ENCODE results near the gene ETFA.

ETFA gene

DNA sequence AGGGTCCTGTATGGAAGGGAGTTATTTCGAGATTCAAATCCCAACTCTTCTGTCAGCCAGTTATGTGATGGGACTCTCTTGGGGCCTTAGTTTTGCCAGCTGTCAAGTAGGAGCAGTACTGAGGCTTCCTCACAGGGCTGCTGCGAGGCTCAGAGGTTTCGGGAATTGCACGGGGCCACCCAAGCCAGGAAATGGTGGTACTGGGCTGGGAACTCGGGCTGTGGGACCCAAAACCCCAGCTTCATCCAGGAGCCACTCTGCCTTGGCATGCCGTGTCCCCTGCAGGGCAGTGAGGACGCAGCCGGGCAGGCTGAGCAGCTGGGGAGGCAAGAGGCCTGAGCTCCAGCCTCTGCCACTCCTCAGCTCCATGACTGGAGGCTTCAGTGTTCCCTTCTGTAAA lies 118.6 kb downstream of the ETFA start:
- no peak for DNase-seq

DNA sequence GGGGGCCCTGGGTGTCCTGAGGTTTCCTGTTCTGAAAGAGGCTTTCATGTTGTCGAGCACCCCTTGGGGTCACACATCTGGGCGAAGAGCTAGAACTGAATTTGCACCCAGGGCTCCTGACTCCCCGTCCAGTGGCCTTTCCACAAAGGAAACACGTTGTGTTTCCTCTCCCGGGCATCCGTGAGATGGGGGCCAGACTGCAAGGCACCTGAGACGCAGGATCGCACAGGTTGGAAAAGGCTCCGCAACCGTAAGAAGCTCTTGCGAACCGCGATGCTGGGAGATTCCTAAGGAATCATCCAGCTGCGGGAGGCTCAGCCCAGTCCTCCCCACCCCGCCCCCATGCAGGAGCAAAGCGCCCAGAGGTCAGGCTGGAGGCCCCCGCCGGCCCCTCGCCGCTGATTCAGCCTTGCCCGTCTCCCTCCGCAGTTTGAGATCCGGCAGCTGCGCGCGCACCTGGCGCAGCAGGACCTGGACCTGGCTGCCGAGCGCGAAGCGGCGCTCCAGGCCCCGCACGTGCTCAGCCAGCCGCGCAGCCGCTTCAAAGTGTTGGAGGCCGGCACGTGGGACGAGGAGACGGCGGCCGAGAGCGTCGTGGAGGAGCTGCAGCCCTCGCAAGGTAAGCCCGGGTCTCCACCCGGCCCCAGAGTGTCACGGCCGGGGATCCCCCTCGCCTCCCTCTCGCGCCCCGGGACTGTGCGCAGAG lies 119.6 kb downstream of the ETFA start:
- DNase-seq = no peak

DNA sequence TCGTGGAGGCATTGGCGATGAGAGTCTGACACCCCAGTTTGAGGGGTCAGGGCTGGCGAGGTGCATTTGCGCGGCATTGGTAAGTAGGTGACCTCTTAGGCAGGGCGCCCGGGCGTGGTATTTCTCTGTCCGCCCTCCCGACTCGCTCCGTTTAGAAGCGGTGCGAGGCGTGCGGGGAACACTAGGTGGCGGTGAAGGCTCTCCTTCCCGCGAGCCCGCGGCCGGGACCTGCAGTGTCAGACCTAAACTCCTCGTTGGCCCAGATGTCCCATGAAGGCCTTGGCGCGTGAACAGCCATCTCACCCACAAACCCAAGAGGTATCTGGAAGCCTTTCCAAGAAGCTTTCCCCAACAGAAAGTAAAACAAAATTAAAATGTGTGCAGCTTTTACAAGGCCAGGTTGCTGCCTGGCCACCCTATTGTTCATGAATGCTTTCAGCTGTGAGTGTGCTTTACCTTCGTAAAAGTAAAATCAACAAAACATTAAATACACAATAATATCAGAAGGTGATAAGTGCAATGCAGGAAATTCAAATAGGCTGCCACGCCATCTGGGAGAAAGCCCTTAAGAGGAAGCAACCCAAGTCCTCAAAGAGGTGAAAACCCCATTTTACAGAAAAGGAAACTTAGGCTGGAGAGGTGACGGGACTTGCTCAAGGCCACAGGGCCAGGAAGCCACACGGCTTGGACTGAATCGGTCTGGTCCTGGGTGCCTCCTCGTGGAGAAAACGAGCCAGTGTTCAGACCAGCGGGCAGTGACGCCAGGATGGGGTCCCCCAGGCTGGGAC lies 120.3 kb downstream of the ETFA start:
- DNase-seq = peak; percentile 90

DNA sequence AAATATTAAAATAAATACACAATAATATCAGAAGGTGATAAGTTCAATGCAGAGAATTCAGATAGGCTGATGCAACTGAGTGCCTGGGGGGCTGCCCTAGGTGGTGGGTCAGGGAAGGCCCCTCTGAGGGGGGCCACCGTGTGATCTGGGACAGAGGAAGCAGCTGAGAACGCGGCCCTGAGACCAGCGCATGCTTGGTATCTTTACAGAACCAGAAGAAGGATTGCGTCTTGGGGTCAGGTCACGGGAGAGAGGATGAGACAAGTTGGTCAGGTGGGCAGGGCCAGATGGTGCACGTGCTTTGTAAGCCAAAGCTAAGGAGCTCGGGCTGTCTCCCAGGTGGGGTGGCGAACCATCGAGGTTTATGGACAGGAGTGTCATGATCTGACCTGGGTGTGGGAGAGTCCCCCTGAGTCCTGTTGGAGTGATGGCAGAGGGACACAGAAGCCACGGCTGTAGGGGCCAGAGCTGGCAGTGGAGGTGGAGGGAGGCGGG lies 121.2 kb downstream of the ETFA start:
- DNase-seq = no peak

DNA sequence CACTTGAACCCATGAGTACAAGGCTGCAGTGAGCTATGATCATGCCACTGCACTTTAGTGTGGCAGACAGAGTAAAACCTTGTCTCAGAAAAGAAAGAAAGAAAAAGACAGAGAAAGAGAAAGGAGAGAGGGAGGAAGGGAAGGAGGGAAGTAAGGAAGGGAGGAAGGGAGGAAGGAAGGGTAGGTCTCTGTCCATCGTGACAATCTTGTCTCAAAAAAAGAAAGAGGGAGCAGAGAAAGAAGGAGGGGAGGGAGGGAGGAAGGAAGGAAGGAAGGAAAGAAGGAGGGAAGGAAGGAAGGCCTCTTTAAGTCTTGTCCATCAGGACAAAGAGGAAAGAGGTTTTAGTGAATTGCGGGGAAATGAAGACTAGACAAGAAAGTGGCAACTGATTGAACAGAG lies 122.2 kb downstream of the ETFA start:
- no peak for DNase-seq

DNA sequence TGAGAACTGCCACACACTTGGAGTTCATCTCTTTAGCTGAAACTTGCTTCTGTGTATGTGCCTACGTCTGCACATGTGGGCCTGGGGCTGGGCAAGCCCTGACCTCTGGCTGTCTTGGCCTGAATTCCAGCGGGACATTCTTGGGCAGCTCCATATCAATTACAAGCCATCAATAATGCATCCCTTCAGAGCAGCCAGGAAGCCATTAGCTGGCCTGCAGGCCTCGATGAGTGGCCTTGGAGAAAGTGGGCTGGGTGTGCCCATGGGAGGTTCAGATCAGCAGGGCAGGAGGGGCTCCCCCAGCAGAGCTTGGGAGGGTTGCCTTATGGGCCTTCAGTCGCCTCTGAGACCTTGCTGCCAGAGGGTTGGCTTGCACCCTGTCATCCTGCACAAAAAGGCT lies 124.1 kb downstream of the ETFA start:
- no peak for DNase-seq

DNA sequence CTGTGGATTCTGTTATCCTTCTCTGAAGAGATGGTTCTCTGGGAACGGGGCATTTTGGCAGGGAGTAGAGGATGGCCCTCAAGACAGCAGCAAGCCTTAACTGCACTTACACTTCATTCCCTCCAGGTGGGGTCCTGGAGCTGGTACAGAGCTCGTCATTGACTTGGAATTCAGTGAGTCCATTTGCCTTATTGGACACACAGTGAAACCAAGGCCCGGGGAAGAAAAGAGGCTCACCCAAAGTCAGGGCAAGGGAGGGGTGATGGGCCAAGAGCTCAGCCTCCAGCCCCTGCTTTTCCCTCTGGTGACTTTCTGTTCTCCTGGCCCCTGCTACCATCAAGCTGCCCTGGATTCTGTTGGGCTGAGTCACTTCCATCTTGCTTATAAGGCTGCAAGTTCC lies 125.6 kb downstream of the ETFA start:
- peak; percentile 75 for DNase-seq

DNA sequence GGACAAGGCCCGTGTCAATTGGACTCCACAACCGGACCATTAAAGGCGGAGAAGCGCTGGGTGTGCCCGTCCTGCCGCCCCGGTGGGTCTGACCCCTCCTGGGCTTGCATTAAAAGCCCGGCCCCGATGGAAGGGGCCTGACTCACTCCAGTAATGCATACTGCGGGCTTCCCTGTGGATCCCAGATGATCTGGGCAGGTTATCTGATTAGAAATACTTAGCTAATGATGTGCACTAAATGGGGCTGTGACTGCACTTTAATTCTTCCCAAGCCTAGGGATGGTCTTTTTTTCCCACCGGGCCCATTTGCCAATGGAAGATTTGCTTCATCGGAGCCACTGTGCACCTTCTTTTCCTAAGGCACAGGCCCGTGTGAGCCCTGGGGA lies 126.6 kb downstream of the ETFA start:
- DNase-seq = no peak

DNA sequence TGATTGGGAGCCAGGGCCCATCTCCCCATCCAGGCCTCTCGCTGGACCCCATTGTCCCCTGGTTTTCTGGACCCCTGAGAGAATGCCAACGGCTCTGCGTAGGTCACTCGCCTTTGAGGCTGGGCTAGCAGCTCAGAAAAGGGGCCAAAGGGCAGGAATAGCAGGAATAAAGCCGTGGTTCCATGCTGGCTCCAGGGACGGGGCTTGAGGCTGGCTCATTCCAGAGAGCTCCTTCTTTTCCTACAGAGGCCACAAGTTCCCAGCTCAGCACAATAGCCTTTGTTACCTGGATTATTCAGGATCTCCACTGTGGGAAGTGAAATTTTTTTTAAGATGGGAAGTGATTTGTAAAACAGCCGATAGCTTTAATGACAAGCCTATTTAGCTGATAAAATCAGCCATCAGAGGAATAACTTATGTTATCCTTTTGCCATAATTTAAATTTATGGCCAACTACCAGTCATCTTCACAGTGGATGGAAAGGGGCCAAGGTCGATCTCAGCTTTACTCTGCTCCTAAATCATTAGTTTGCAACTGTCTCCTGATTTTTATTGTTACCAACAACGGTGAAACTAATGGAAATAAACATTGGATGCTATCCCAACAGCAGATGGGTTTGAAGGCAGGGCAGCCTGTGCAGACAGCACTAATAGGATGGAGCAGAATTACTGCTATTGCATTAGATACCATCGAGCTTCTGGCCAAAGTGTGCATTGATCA lies 127.2 kb downstream of the ETFA start:
- no peak for DNase-seq

DNA sequence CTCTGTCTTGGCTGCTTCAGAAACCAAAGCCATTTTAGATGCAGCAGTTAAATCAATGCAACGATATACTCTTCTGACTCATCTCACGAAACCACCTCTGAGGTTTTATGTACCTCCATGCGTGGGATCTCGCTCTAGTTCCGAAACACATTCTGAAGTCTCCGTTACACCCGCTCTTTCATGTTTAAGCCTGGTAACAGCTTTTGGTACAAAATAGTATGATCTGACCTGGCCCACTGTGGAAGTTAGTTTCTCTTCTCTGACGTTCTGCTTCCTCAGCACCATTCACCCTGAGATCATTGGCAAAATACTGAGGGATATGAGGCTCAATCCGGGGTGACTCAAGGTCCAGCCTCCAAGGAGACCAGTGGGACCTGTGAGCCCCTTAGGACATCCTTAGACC lies 129.6 kb downstream of the ETFA start:
- no peak for DNase-seq

DNA sequence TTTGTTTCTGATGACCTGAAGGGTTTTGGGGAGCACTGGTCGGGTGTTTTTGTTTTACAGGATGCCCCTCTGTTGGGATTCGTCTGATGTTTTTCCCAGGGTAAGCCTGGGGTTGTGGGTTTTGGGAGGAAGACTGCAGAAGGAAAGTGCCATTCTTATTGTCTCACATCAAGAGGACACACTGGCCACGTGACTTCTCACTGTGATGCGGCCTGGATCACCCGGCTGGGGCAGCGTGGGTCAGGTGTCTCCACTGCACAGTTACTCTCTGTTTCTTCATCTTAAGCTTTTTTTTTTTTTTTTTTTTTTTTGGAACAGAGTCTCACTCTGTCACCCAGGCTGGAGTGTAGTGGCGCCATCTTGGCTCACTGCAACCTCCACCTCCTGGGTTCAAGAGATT lies 130.9 kb downstream of the ETFA start:
- DNase-seq = no peak

DNA sequence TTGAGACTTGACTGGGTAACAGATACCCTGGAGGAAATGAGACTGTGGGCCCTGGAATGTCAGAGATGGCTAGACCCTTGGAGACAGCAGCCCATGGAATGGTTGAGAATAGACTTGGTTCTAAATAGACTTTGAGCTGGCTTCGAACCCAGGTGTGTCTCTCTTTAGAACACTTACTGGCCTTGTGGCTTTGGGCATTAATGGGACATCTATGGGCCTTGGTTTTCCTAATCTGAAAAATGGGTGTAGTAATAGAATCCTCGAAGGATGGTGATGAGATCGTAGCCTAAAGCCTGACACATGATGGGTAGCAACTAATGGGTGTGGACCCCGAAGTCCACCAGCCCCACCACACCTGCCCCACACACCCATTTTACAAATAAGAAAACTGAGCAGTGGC lies 132.2 kb downstream of the ETFA start:
- no peak for DNase-seq

DNA sequence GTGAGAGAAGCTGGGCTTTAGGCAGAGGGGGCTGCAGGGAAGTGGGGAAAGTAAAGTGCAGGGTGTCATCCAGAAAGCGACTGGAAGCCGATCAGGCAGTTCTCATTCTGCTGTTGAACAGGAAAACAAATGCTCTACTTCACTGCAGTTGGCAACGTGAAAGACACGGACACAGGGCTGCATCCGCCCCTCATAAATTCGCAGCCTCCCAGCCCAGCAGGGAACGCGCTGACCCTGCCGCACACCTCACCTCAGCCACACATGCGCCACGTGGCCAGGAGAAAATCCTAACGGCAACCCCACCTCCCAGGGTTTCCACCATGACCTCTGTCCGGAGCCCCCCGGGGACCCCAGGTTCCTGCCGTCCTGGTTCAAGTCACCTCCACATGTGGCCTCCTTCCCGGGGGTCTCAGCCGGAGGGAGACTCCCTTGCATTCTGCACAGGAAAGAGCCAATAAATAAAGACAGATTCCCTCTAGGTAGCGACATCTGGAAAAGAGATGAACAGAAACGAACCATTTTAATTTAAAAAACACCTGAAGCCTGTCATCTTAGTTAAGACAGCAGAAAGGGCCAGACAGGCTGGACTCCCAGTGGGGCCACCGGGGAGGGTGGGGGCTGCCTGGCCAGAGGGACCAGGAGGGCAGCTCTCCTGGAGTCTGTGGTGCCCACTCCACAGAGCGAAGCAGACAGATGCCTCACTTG lies 132.8 kb downstream of the ETFA start:
- DNase-seq = no peak

DNA sequence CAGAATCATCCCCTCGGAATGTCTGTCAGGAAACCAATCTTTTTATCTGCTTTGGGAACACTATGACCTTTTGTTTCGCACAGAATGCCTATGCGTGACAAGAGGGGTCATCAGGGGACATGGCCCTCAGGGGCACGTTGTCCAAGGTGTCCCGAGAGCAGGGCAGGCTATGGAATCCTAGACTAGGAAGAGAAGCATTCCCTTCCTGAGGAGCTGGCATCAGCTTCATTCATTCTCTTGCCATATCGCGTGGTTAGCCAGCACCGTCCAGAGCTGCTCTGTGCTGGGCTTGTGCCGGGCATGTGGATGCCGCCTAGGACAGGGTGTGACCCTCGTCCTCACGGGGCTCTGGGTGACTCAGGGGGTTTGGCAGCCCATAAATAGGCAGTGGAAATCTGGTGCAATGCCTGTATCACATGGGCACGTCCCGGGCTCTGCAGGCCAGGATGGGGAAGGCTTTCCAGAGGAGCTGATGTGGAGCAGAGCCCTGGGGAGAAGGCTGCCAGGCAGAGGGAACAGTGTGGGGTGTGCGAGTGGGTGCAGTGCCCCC lies 133.7 kb downstream of the ETFA start:
- DNase-seq = no peak

DNA sequence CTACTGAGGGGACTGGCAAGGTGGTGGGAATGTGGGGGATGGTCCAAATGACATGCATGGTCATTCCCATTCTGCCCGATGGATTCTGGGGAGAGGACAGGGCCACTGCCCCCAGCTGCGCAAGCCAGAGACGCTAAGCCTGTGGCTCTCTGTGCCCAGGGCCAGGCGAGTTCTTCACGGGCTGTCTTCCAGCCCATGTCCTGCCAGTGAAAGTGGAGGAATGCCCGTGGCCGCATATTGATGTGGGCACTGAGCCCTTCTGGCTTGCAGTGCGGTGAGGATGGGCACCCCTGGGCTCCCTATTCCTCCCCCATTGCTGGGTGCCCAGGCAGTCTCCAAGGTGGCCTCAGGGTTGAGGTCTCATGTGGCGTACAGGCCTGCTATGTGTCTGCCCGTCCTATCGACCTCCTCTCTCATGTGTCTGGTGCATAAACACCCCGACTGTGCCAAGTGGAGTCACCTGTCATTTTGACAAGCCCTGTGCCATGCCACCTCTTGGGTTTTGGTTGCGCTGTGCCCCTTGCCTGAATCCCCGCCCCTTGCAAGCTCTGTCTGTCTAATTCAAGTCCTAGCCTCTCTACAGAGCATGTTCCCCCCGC lies 134.7 kb downstream of the ETFA start:
- DNase-seq = no peak

DNA sequence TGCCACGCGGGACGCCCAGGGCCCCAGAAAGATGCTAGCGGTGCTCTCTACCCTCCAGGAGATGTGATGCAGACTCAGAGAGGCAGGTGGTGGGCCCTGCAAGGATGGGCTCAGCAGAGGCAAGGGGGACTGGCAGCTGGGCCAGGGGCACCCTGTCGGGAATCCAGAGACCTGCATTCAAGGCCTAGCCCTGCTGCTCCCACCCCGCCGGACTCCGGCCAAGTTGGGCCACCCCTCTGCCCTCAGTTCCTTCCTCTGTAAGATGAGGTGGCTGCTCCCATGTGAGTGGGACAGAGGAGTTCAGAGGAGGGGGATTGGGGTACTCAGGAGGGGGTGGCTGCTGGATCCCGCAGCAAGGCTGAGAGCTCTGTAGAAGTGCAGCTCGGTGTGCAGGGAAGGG lies 135.2 kb downstream of the ETFA start:
- no peak for DNase-seq

DNA sequence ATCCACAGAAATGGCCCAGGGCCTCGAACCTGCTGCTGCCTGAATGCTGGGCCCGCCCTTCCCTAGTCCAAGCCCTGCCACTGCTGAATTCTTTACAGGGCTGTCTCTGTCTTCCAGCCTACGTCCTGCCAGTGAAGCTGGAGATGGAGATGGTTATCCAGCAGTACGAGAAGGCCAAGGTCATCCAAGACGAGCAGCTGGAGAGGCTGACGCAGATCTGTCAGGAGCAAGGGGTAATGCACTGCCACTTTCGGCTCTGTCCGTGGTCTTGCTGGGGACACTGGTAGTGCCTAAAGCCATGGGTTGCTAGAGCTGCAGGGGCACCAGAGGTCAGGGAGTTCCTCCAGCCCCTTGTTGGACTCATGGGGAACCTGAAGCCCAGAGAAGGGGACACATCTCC lies 135.8 kb downstream of the ETFA start:
- no peak for DNase-seq

DNA sequence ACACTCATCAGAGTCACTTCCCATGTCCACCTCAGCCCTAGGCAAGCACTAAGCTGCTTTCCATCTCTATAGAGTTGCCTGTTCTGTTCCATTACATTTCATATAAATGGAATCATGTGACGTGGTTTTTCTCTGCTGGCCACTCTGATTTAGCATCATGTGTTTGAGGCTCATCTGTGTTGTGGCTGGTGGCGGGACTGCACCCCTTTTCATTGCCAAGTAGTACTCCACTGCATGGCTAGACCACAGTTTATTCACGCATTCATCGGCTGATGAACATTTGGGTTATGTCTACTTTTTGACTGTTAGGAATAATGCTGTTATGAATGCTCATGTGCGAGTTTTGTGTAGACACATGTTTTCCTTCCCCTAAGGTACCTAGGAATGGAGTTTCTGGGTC lies 136.6 kb downstream of the ETFA start:
- no peak for DNase-seq

DNA sequence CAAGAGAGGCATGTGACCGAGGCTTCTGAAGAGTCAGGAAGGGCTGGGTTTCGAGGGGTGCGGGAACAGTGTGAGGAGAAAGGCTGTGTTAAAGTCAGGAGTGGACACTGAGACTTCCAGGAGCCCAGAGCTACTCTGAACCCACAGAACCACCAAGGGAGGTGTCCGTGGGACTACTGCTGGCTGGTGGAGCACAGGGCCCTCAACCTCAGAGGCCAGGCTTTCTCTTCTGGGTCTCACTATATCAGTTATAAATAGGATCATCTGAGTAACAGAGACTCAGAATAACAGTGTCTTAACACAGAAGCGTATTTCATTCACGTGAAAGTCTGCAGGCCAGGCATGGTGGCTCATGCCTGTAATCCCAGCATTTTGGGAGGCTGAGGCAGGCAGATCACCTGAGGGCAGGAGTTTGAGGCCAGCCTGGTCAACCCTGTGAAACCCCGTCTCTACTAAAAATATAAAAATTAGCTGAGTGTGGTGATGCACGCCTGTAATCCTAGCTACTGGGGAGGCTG lies 137.9 kb downstream of the ETFA start:
- DNase-seq = no peak

DNA sequence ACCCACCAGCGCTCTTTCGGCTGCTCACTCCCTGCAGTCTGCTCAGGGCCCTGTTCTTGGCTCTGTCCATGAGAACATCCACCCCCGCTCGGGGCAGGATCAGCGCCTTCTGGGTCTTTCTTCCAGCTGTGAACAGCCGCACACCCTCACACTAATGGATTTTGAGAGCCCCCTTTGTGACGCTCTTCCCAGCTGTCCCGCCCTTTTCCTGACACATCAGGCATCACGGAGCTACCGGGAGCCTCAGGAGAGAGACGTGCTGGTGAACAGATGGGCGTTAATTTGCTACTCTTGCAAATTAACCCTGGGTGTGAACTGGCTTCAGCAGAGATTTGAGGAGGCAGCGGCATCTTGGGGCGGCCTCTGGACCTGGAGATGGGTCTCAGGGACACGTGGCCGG lies 138.5 kb downstream of the ETFA start:
- no peak for DNase-seq

DNA sequence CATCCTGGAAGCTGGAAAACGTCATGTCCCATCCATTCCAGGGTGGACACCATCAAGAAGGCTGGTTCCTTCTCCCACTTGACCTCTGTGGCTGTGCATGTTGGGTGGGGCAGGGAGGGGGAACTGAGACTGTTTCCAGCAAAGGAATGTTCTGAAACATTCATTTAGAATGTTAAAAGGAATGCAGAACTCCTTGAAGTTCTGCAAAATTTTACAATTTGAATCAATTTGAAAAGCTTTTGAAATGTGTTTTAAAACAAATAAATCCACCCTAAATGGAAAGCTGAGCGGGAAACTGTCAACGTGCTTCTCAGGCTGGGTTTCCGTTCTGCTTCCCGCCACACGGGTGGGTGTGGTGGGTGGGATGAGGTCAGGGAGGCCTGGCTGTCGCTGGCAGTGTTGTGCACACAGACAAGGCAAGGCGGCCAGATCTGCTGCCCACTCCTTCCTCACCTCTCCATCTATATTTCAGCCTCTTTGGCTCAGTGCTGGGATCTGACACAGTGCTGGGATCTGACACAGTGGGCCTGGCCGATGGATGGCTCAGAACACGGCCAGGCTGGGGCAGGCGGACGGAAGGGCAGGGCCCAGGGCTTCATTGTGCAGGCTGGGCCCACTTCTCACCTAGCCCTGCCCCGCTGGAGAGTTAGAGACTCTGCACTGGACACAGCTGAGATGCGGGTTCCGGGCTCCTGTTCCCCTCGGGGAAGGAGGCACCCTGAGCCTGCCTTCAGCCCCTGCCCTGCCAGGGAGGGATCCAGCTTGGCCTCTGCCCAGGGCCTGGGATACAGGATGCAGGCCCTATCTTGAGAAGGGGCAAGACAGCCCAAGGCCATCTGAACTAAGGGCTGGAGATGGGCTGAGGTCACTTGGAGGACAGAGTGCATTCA lies 141.1 kb downstream of the ETFA start:
- no peak for DNase-seq
